Measurements from ENCODE around the gene PABPN1L.

- TF ChIP-seq CTCF (IDR thresholded peaks at IDR 0.05) (no peak), EP300 (IDR thresholded peaks at IDR 0.05) (no peak), POLR2A (IDR thresholded peaks at IDR 0.05) (no peak)
These were observed 28.3 kb upstream of the PABPN1L start for GRCh38 chr16:88894681-88895300.

All from sigmoid colon (tissue), 4 donors.